ENCODE results near the gene MBD6. TPM values are rescaled to one million over a fixed set of nuclear protein-coding genes. Genes with fewer than 3 reads are reported as not detected.

MBD6 gene
- total and polyA plus RNA-seq, 2 of the 4 experiments (the other 2 are of a cell fraction): 0.90 to 9.3 TPM

DNA sequence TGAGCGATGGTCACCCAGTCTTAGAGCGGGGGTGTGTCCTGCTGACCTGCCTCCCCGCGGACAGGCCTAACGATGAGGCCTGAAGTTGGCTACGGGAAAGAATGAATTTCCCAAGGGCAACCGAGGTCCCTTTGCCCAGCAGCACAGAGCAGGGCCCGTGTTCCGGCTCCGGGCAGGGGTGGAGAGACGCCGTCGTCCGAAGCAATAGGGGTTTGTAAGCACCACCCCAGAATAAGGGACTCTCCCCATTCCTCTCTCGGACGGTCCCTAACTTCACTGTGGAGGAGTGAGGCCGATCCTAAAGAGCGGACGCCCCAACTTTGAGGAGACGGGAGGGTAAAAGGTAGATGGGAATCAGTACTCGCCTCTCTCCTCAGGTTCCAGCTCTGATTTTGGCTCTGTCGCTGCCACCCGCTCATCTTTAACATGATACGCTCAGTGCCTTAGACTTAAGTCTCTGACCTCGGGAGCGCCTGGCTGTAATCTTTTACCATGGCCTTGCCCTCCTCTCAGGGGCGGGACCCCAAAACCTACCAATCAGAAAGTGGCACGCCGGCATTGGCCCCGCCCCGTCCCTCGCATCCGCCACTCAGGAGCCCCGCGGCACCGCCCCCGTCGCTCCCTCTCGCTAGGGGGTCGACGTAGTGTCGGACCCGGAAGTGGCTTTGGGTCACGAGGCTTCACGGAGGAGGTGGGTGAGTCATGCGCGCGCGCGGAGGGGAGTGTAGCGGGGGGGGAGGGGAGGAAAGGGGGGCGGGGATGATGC lies 2.4 kb upstream of the MBD6 start, which contains the start of gene DDIT3:
Gene DDIT3, minus strand, starts transcription at position 462 of the 766 bp plus-strand sequence. CDS start 3,108 bp downstream, outside the sequence.
- H2AK5ac ChIP-seq (ENCODE audit: low read depth, low read length): peak within 1 kb of the TSS; percentile 100
- H3K56ac ChIP-seq (ENCODE audit: extremely low read depth, insufficient read depth, low read length): peak within 1 kb of the TSS; percentile 98
- TF ChIP-seq FOS (IDR thresholded peaks at IDR 0.05; ENCODE audit: low read depth, low read length): peak; percentile 89
- TF ChIP-seq, protein P1, sequence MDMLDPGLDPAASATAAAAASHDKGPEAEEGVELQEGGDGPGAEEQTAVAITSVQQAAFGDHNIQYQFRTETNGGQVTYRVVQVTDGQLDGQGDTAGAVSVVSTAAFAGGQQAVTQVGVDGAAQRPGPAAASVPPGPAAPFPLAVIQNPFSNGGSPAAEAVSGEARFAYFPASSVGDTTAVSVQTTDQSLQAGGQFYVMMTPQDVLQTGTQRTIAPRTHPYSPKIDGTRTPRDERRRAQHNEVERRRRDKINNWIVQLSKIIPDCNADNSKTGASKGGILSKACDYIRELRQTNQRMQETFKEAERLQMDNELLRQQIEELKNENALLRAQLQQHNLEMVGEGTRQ (IDR thresholded peaks at IDR 0.05; ENCODE audit: low read depth, low read length): peak; percentile 83
- no peak for TF ChIP-seq NFE2L2 (IDR thresholded peaks at IDR 0.05; ENCODE audit: low read depth, low read length)
- TF ChIP-seq MAZ (IDR thresholded peaks at IDR 0.05; ENCODE audit: borderline replicate concordance, low read depth, low read length): peak; percentile 95; the same call in 1 of the 2 replicates
- 0 out of 2 replicates have a peak, but pooled peaks have one; percentile 12 for TF ChIP-seq MXI1 (IDR thresholded peaks at IDR 0.05; ENCODE audit: borderline replicate concordance, low read depth, low read length)
- peak; percentile 100 for TF ChIP-seq POLR2A (IDR thresholded peaks at IDR 0.05; ENCODE audit: low read depth, low read length)
- TF ChIP-seq RFX5 (IDR thresholded peaks at IDR 0.05; ENCODE audit: low read depth, low read length): 0 out of 2 replicates have a peak, but pooled peaks have one; percentile 6
- peak; percentile 71 for TF ChIP-seq BHLHE40 (IDR thresholded peaks at IDR 0.05; ENCODE audit: low read depth, low read length)
- no peak for TF ChIP-seq RAD21 (IDR thresholded peaks at IDR 0.05; ENCODE audit: low read length)
- peak; percentile 94 for TF ChIP-seq CHD1 (IDR thresholded peaks at IDR 0.05; ENCODE audit: low read depth, low read length)
- peak within 1 kb of the TSS; percentile 100 for H3K9ac ChIP-seq (ENCODE audit: low read depth, low read length)
- H2AFZ ChIP-seq (replicated peaks; ENCODE audit: low read length, poor library complexity): peak within 1 kb of the TSS; percentile 89
- peak within 1 kb of the TSS; percentile 96 for H4K91ac ChIP-seq (ENCODE audit: insufficient read depth, low read depth, low read length)
- peaks cover 42% of the 10 kb centered on the region for H3K36me3 ChIP-seq (ENCODE audit: control insufficient read depth, insufficient read depth, low read length)
- H2BK5ac ChIP-seq (ENCODE audit: low read depth, low read length, poor library complexity, severe bottlenecking): peak within 1 kb of the TSS; percentile 98
- peak within 1 kb of the TSS; percentile 100 for H2AK9ac ChIP-seq (replicated peaks; ENCODE audit: low read depth, low read length, poor library complexity)
- peak within 1 kb of the TSS; percentile 95 for H3K4me3 ChIP-seq (ENCODE audit: insufficient read depth, low read depth, low read length)
- POLR2A ChIA-PET (ENCODE audit: unreplicated experiment): interaction anchor here (1.1 kb wide), 1 partner anchor 16 kb away, joined by 6 read pairs; no protein-coding TSS in a partner anchor
- no peaks in the 10 kb centered on the region for H3K27me3 ChIP-seq (ENCODE audit: control insufficient read depth, insufficient read depth, low read length)
- H4K8ac ChIP-seq (ENCODE audit: low read depth in 2 of 2, low read length in 2 of 2): peak within 1 kb of the TSS; percentile 69 to 100; a peak in 3 of 4 replicates
- dilution Hi-C loops (cut with HindIII; ENCODE audit: low sequenced_read_pairs, unreplicated experiment) (no loop called here), in situ Hi-C loops (cut with MboI; ENCODE audit: low sequenced_read_pairs) (no loop called here), intact Hi-C loops (cut with micrococcal nuclease) (no loop called here)
- peak within 1 kb of the TSS; percentile 81; the same call in 2 of the 3 replicates for H2BK15ac ChIP-seq (ENCODE audit: low read depth, low read length)
- peak within 1 kb of the TSS; percentile 90 for H2BK20ac ChIP-seq (ENCODE audit: low read depth, low read length)
- CTCF ChIA-PET: interaction anchor here (1.2 kb wide), 1 partner anchor 19 kb away, joined by 3 read pairs; no protein-coding TSS in a partner anchor
- H3K4me1 ChIP-seq (ENCODE audit: control insufficient read depth, insufficient read depth, low read length): peaks cover 22% of the 10 kb centered on the region
- H4K20me1 ChIP-seq (ENCODE audit: insufficient read depth, low read length): peaks cover 73% of the 10 kb centered on the region
- peak within 1 kb of the TSS; percentile 100 for H3K14ac ChIP-seq (replicated peaks; ENCODE audit: low read depth, low read length)
- DNase-seq (peak; percentile 98), ATAC-seq (ENCODE audit: low read depth) (peak; percentile 72)
- H3K79me1 ChIP-seq (ENCODE audit: low read depth in 1 of 2, low read length in 2 of 2): peaks cover 15 to 78% of the 10 kb centered on the region in 2 experiments; a peak in 3 of 4 replicates
- H2BK120ac ChIP-seq (ENCODE audit: low read depth, low read length): peak within 1 kb of the TSS; percentile 99
- TSS peak; percentile 89 for BruUV-seq (replicated peaks)
- H4K5ac ChIP-seq (ENCODE audit: low read depth, low read length): peak within 1 kb of the TSS; percentile 97
- H3K4ac ChIP-seq (ENCODE audit: low read depth, low read length): peak within 1 kb of the TSS; percentile 100
- H3K27ac ChIP-seq (ENCODE audit: insufficient read depth, low read length): peak within 1 kb of the TSS; percentile 99
- H3K18ac ChIP-seq (ENCODE audit: low read depth, low read length): peak within 1 kb of the TSS; percentile 95
- H3K9me1 ChIP-seq (ENCODE audit: insufficient read depth, low read length): peaks cover 14% of the 10 kb centered on the region
- WGBS, 2 experiments (ENCODE audit: extremely low coverage in 2 of 2, insufficient read length in 1 of 2): 2% methylated on average over 8 of the region's 52 CpGs; no CpG with 5 or more reads in 1 of the 2 experiments
- H3K9me3 ChIP-seq (ENCODE audit: control insufficient read depth, insufficient read depth, low read length): no peaks in the 10 kb centered on the region
- peak within 1 kb of the TSS; percentile 100 for H3K23ac ChIP-seq (ENCODE audit: low read depth, low read length)
- peak within 1 kb of the TSS; percentile 87 for H3K4me2 ChIP-seq (ENCODE audit: low read depth, low read length)
